Measurements from ENCODE around the gene COL25A1. TPM values are rescaled to one million over a fixed set of nuclear protein-coding genes. Genes with fewer than 3 reads are reported as not detected.

Gene COL25A1
- total and polyA plus RNA-seq, 2 donors (not counting 3 experiments of a cell fraction or from before 2014, with no cell fraction given) = 0.21 to 3.5 TPM

- dilution Hi-C loops (cut with MboI; ENCODE audit: extremely low pct_ligation_motif_present, low sequenced_read_pairs) = no loop called here
Observed at GRCh38 chr4:109234596-109234995, 67.9 kb downstream of the COL25A1 start.

More at GRCh38 chr4:109234596-109234995, 67.9 kb downstream of the COL25A1 start:
- no peaks in the 10 kb centered on the region for H3K9me1 ChIP-seq (replicated peaks; ENCODE audit: control insufficient read depth, extremely low read depth, insufficient read depth, low read length)
- no peak overlapping the region for H3K4me3 ChIP-seq (replicated peaks in 1 of 3; ENCODE audit: insufficient read depth in 1 of 3, low read depth in 1 of 3, low read length in 3 of 3)
- H3K4me2 ChIP-seq (ENCODE audit: insufficient read depth, low read length) = no peak overlapping the region
- no peak overlapping the region for H2AFZ ChIP-seq (ENCODE audit: low read depth, low read length)
- no peak overlapping the region for H3K27ac ChIP-seq (ENCODE audit: insufficient read depth, low read depth, low read length)
- no TSS peak for BruUV-seq (replicated peaks)
- FAIRE-seq (no peak), DNase-seq (ENCODE audit: low read depth, low spot score) (no peak)
- H4K20me1 ChIP-seq (replicated peaks; ENCODE audit: control insufficient read depth, extremely low read depth, insufficient read depth, low read length) = no peaks in the 10 kb centered on the region
- H3K9ac ChIP-seq (replicated peaks; ENCODE audit: extremely low read depth, insufficient read depth, low read length) = no peak overlapping the region
- ChIA-PET POLR2A (no interaction called here), CTCF (interaction anchor here (1.0 kb wide), 1 partner anchor 165 kb away, joined by 3 read pairs; no protein-coding TSS in a partner anchor)
- intact Hi-C loops (cut with micrococcal nuclease) = no loop called here
- TF ChIP-seq FOS (IDR thresholded peaks at IDR 0.05; ENCODE audit: borderline replicate concordance, insufficient read depth, low read length) = no peak
- TF ChIP-seq MAX (IDR thresholded peaks at IDR 0.05; ENCODE audit: insufficient read depth, insufficient read length) = no peak
- TF ChIP-seq GATA2 (IDR thresholded peaks at IDR 0.05; ENCODE audit: insufficient read depth, insufficient read length, low read depth, low read length) = no peak
- TF ChIP-seq JUN (IDR thresholded peaks at IDR 0.05; ENCODE audit: borderline replicate concordance, insufficient read depth, insufficient read length, low read depth) = no peak
- no peak for TF ChIP-seq EZH2 (IDR thresholded peaks at IDR 0.05; ENCODE audit: borderline replicate concordance, low read depth, low read length, severe bottlenecking)
- no peak for TF ChIP-seq CTCF (IDR thresholded peaks at IDR 0.05; ENCODE audit: extremely low read depth in 1 of 2, insufficient read depth in 1 of 2, low read depth in 1 of 2, low read length in 2 of 2)
- TF ChIP-seq POLR2AphosphoS5 (IDR thresholded peaks at IDR 0.05; ENCODE audit: insufficient read depth, low read depth, low read length) = no peak
- no peak for TF ChIP-seq POLR2A (IDR thresholded peaks at IDR 0.05; ENCODE audit: low read depth, low read length)
- no peak for TF ChIP-seq MYC (IDR thresholded peaks at IDR 0.05; ENCODE audit: low read depth, low read length)
- H3K79me2 ChIP-seq (ENCODE audit: control insufficient read depth, insufficient read depth, low read length) = no peaks in the 10 kb centered on the region
- no peaks in the 10 kb centered on the region for H3K9me3 ChIP-seq (replicated peaks; ENCODE audit: control insufficient read depth, insufficient read depth, low read length)
- H3K4me1 ChIP-seq (ENCODE audit: control insufficient read depth, extremely low read depth, insufficient read depth, low read length) = no peaks in the 10 kb centered on the region
- no peaks in the 10 kb centered on the region for H3K27me3 ChIP-seq (ENCODE audit: control insufficient read depth in 2 of 2, insufficient read depth in 2 of 2, low read length in 2 of 2)
- no peaks in the 10 kb centered on the region for H3K36me3 ChIP-seq (ENCODE audit: control insufficient read depth in 2 of 2, extremely low read depth in 1 of 2, insufficient read depth in 2 of 2, low read length in 2 of 2)
